PFSK-1 (cell line): Measurements from ENCODE around the gene TM4SF18.

Experiments
- FOXP2 ChIP-seq: optimal IDR thresholded peaks from 2 replicates; pipeline ENCODE3; 2011; ENCODE audit warnings: borderline replicate concordance, control low read depth, inconsistent platforms; ENCODE audit not compliant: insufficient read depth; ENCODE audit errors: extremely low read length, extremely low read depth
- POLR2AphosphoS5 ChIP-seq: IDR thresholded peaks from 2 replicates; pipeline ENCODE4 v1.6.1; 2012; ENCODE audit warnings: low read depth, mild to moderate bottlenecking, control low read depth, low read length, moderate library complexity
- REST ChIP-seq, 2 experiments: IDR thresholded peaks; 2 replicates each; pipeline versions ENCODE4 v1.6.1 to v1.8.0; 2011 to 2012; ENCODE audit warnings: low read depth in 2 of 2, low read length in 2 of 2, control low read depth in 1 of 2, inconsistent platforms in 1 of 2, mild to moderate bottlenecking in 1 of 2, moderate library complexity in 1 of 2; ENCODE audit not compliant: insufficient read depth in 1 of 2
- SIN3A ChIP-seq: IDR thresholded peaks from 2 replicates; pipeline ENCODE4 v1.6.1; 2012; ENCODE audit warnings: mild to moderate bottlenecking, low read length, moderate library complexity, borderline replicate concordance; ENCODE audit not compliant: insufficient read depth
- TAF1 ChIP-seq: IDR thresholded peaks from 2 replicates; pipeline ENCODE4 v1.6.1; 2012; ENCODE audit warnings: low read length, control low read depth, borderline replicate concordance; ENCODE audit not compliant: insufficient read depth

The TM4SF18 gene

GRCh38 chr3:149288655-149289054 is 44.8 kb downstream of the TM4SF18 start:
- no peak for TF ChIP-seq SIN3A
- TF ChIP-seq TAF1: no peak
- no peak for TF ChIP-seq REST (IDR thresholded peaks at IDR 0.05; ENCODE audit: insufficient read depth in 1 of 2, low read depth in 2 of 2, low read length in 2 of 2)
- no peak for TF ChIP-seq FOXP2
- no peak for TF ChIP-seq POLR2AphosphoS5

GRCh38 chr3:149284034-149284433 is 49.4 kb downstream of the TM4SF18 start:
- TF ChIP-seq REST (IDR thresholded peaks at IDR 0.05; ENCODE audit: insufficient read depth in 1 of 2, low read depth in 2 of 2, low read length in 2 of 2) (no peak), POLR2AphosphoS5 (no peak), SIN3A (no peak), FOXP2 (no peak), TAF1 (no peak)

- TF ChIP-seq SIN3A (no peak), POLR2AphosphoS5 (no peak), TAF1 (no peak), REST (IDR thresholded peaks at IDR 0.05; ENCODE audit: insufficient read depth in 1 of 2, low read depth in 2 of 2, low read length in 2 of 2) (no peak), FOXP2 (no peak)
These were observed 50.0 kb downstream of the TM4SF18 start for GRCh38 chr3:149283401-149283800.

- TF ChIP-seq FOXP2 (no peak), SIN3A (no peak), TAF1 (no peak), REST (IDR thresholded peaks at IDR 0.05; ENCODE audit: insufficient read depth in 1 of 2, low read depth in 2 of 2, low read length in 2 of 2) (no peak), POLR2AphosphoS5 (no peak)
These were observed 50.6 kb downstream of the TM4SF18 start for GRCh38 chr3:149282836-149283235.

- TF ChIP-seq TAF1 (no peak), POLR2AphosphoS5 (no peak), FOXP2 (no peak), SIN3A (no peak), REST (IDR thresholded peaks at IDR 0.05; ENCODE audit: insufficient read depth in 1 of 2, low read depth in 2 of 2, low read length in 2 of 2) (no peak)
These were observed 51.1 kb downstream of the TM4SF18 start for GRCh38 chr3:149282322-149282721.
